Vagina (tissue), 2 donors: Measurements from ENCODE around the gene CEP89.

Experiments
- CTCF ChIP-seq, 3 experiments: fragments of 450-650 bp in 2 of 3; fragments of 200-600 bp in 1 of 3; sonication (generic) in 1 of 3; IDR thresholded peaks; one replicate each; pipeline ENCODE4 v1.5.1; 2017 to 2019; ENCODE audit warnings: antibody characterized with exemption in 3 of 3, mild to moderate bottlenecking in 2 of 3, moderate library complexity in 2 of 3
- POLR2A ChIP-seq, 2 donors: fragments of 450-650 bp; IDR thresholded peaks; one replicate each; pipeline ENCODE4 v1.6.1; 2017; ENCODE audit warnings: antibody characterized with exemption in 2 of 2, mild to moderate bottlenecking in 2 of 2, moderate library complexity in 2 of 2
- POLR2AphosphoS5 ChIP-seq, 2 donors: sonication (generic); formaldehyde crosslinking; IDR thresholded peaks; one replicate each; pipeline ENCODE4 v1.9.0; 2017; ENCODE audit warnings: antibody characterized with exemption in 2 of 2, mild to moderate bottlenecking in 2 of 2, low read depth in 1 of 2; ENCODE audit not compliant: insufficient read depth in 1 of 2

GRCh38 chr19:32976223-32976805 is 4.6 kb upstream of the CEP89 start:
- TF ChIP-seq POLR2AphosphoS5 (IDR thresholded peaks at IDR 0.05; ENCODE audit: insufficient read depth in 1 of 2, low read depth in 1 of 2) (no peak), CTCF (IDR thresholded peaks at IDR 0.05) (peak; percentile 37 to 47 (median 41)), POLR2A (IDR thresholded peaks at IDR 0.05) (no peak)
